ENCODE results near the gene FRS2.

GRCh38 chr12:69569236-69569635, 99.0 kb downstream of the FRS2 start:
- TF ChIP-seq CTCF (IDR thresholded peaks at IDR 0.05) (no peak), POLR2A (IDR thresholded peaks at IDR 0.05) (no peak)

Data from esophagus squamous epithelium (tissue), 4 donors.